Ovary (tissue), 9 donors: ENCODE measurements around the gene SESTD1. TPM values are rescaled to one million over a fixed set of nuclear protein-coding genes. Genes with fewer than 3 reads are reported as not detected.

Experiments
- DNase-seq, 5 donors: peaks; one replicate each; pipeline ENCODE4 v3.0.0-alpha.2; 2019 to 2020
- H3K27ac ChIP-seq, 2 donors: fragments of 200-600 bp; one replicate each; pipeline versions ENCODE4 v1.5.1 to v1.8.0; 2019 to 2022
- H3K27me3 ChIP-seq: fragments of 200-600 bp; one replicate; pipeline ENCODE4 v1.8.0; 2022
- H3K36me3 ChIP-seq: fragments of 200-600 bp; sonication (generic); one replicate; pipeline ENCODE4 v1.5.1; 2019
- H3K4me1 ChIP-seq: one replicate; pipeline ENCODE4 v1.8.1; 2013; ENCODE audit warnings: mild to moderate bottlenecking, moderate library complexity; ENCODE audit not compliant: insufficient read depth
- H3K4me3 ChIP-seq: fragments of 200-600 bp; sonication (generic); one replicate; pipeline ENCODE4 v1.5.1; 2017
- H3K9me3 ChIP-seq, 2 donors: fragments of 200-600 bp in 1 of 2; sonication (generic) in 1 of 2; one replicate each; pipeline versions ENCODE4 v1.5.1 to v1.8.1; 2013 to 2019; ENCODE audit warnings: mild to moderate bottlenecking in 1 of 2, moderate library complexity in 1 of 2
- EP300 ChIP-seq: sonication (generic); formaldehyde crosslinking; IDR thresholded peaks from one replicate; pipeline ENCODE4 v1.6.1; 2017; ENCODE audit warnings: antibody characterized with exemption
- POLR2A ChIP-seq: fragments of 450-650 bp; IDR thresholded peaks from one replicate; pipeline ENCODE4 v1.6.1; 2017; ENCODE audit warnings: antibody characterized with exemption, mild to moderate bottlenecking, moderate library complexity
- WGBS, 3 donors: extraction: QIAGEN DNeasy Blood & Tissue Kit in 1 of 3; methylation state at CpG; one replicate each; pipeline versions ENCODE4 v1.1.5 to v1.1.7; 2013 to 2017; 5-methylcytosine and 5-hydroxymethylcytosine counted together
- intact Hi-C, 4 donors: fragments of 100-400 bp; cut with DNase I; formaldehyde crosslinking; loops; one replicate each; pipeline versions ENCODE4 v1.11.0 to v1.15.1; 2022 to 2023
- polyA plus RNA-seq, 2 donors: library from polyadenylated mRNA; stranded (reverse); fragments of 200-250 nt in 1 of 2; fragments of 350-450 nt in 1 of 2; fragmentation: Illumina TruSeq in 1 of 2; extraction: RNeasy Lipid Tissue Mini Kit (QIAGEN cat#74804) in 1 of 2; gene quantifications; one replicate each; pipeline ENCODE4 v1.2.3, GENCODE V29; 2013 to 2014
- total RNA-seq, 7 donors: library from RNA; depleted of rRNA in 2 of 7; stranded (reverse); fragments of >200 nt in 2 of 7; fragmentation: NEBNext Ultra II Directional in 3 of 7; extraction: Animal tissue kit (Norgen Biotek cat#: 25700) in 3 of 7; gene quantifications; one replicate each; pipeline versions ENCODE4 v1.1.0 to v1.2.4, GENCODE V29; 2016 to 2023
- TF ChIP-seq, protein P1 (sequence below), 3 donors: fragments of 450-650 bp in 2 of 3; fragments of 200-600 bp in 1 of 3; IDR thresholded peaks; one replicate each; pipeline versions ENCODE4 v1.5.1 to v1.8.0; 2016 to 2022; ENCODE audit warnings: antibody characterized with exemption in 3 of 3, mild to moderate bottlenecking in 1 of 3
- donor health status: DM: no; HTN: no; CAD: no; lungs with moderate emphysema.
- donor health status: DM: no; HTN: no; CAD: no.
- donor health status: Bipolar disorder and iron deficiency.
- donor health status: DM: yes; HTN: yes; CAD: no.
- donor health status: DM: no; HTN: no; CAD: no.
- donor health status: DM: yes; HTN: yes; CAD: no.

SESTD1 gene
- total and polyA plus RNA-seq, 9 donors = 6.9 to 54.2 (median 39.3) TPM

DNA sequence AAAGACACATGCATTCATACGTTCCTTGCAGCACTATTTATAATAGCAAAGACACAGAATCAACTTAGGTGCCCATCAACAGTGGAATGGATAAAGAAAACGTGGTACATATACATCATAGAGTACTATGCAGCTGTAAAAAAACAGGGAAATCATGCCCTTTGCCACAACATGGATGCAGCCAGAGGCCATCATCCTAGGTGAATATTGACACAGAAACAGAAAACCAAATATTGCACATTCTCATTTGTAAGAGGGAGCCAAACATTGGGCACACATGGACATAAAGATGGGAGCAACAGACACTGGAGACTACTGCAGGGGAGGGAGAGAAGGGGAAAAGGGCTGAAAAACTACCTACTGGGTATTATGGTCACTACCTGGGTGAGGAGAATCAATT lies 73.5 kb downstream of the SESTD1 start:
- no peak overlapping the region for H3K27ac ChIP-seq
- TF ChIP-seq POLR2A = no peak
- no peak for TF ChIP-seq EP300
- TF ChIP-seq, protein P1, sequence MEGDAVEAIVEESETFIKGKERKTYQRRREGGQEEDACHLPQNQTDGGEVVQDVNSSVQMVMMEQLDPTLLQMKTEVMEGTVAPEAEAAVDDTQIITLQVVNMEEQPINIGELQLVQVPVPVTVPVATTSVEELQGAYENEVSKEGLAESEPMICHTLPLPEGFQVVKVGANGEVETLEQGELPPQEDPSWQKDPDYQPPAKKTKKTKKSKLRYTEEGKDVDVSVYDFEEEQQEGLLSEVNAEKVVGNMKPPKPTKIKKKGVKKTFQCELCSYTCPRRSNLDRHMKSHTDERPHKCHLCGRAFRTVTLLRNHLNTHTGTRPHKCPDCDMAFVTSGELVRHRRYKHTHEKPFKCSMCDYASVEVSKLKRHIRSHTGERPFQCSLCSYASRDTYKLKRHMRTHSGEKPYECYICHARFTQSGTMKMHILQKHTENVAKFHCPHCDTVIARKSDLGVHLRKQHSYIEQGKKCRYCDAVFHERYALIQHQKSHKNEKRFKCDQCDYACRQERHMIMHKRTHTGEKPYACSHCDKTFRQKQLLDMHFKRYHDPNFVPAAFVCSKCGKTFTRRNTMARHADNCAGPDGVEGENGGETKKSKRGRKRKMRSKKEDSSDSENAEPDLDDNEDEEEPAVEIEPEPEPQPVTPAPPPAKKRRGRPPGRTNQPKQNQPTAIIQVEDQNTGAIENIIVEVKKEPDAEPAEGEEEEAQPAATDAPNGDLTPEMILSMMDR (IDR thresholded peaks at IDR 0.05) = no peak
- no peaks in the 10 kb centered on the region for H3K9me3 ChIP-seq
- no peak for DNase-seq
- H3K36me3 ChIP-seq = no peaks in the 10 kb centered on the region
- H3K4me1 ChIP-seq = peaks cover 3% of the 10 kb centered on the region
- 90 to 99% (median 92%) methylated on average over 2 of the region's 2 CpGs for WGBS, 3 donors
- no peaks in the 10 kb centered on the region for H3K27me3 ChIP-seq
- H3K4me3 ChIP-seq = no peak overlapping the region
- intact Hi-C loops = no loop called here

DNA sequence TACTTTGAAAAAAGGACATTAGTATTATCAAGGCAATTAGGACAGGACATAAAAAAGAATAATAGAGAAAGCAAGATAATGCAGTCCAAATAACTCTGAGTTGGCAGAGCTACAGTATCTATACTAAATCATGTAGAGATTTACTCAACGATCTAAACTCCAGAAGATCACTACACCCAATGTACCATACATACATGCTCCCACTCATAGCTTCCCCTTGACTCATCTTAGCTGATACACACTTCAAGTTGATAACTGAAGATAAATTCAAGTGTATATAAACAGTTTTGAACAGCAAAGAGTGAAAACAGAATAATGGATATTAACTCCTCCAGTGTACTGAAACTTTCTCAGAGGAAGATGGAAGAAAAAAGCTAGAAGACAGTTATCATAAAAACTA lies 78.5 kb downstream of the SESTD1 start:
- no peak for TF ChIP-seq POLR2A
- TF ChIP-seq, protein P1 (IDR thresholded peaks at IDR 0.05) = no peak
- TF ChIP-seq EP300 = no peak
- WGBS, 3 donors = 10 to 15% (median 13%) methylated on average over 1 of the region's 1 CpG

GRCh38 chr2:179184610-179185009 lies 80.0 kb downstream of the SESTD1 start:
- Histone ChIP-seq H3K27ac (no peak overlapping the region), H3K4me3 (no peak overlapping the region), H3K9me3 (no peaks in the 10 kb centered on the region), H3K4me1 (no peaks in the 10 kb centered on the region), H3K36me3 (no peaks in the 10 kb centered on the region), H3K27me3 (no peaks in the 10 kb centered on the region)
- WGBS, 3 donors = 87 to 90% (median 89%) methylated on average over 1 of the region's 1 CpG
- TF ChIP-seq EP300 (no peak), POLR2A (no peak)
- TF ChIP-seq, protein P1 (IDR thresholded peaks at IDR 0.05) = no peak
- DNase-seq = no peak
- intact Hi-C loops = no loop called here

More for the DNA sequence above, 78.5 kb downstream of the SESTD1 start:
- intact Hi-C loops = no loop called here
- Histone ChIP-seq H3K9me3 (no peaks in the 10 kb centered on the region), H3K4me3 (no peak overlapping the region), H3K27ac (no peak overlapping the region), H3K4me1 (no peaks in the 10 kb centered on the region), H3K36me3 (no peaks in the 10 kb centered on the region), H3K27me3 (no peaks in the 10 kb centered on the region)
- DNase-seq = no peak

GRCh38 chr2:179181002-179181401 lies 83.6 kb downstream of the SESTD1 start:
- H3K4me1 ChIP-seq = no peaks in the 10 kb centered on the region
- DNase-seq = no peak
- H3K4me3 ChIP-seq = no peak overlapping the region
- 78 to 86% (median 82%) methylated on average over 3 of the region's 3 CpGs for WGBS, 3 donors
- no peaks in the 10 kb centered on the region for H3K36me3 ChIP-seq
- TF ChIP-seq, protein P1 (IDR thresholded peaks at IDR 0.05) = no peak
- no peak for TF ChIP-seq EP300
- no peak for TF ChIP-seq POLR2A
- no peaks in the 10 kb centered on the region for H3K27me3 ChIP-seq
- intact Hi-C loops = no loop called here
- H3K27ac ChIP-seq = no peak overlapping the region
- H3K9me3 ChIP-seq = no peaks in the 10 kb centered on the region
